ENCODE results near the gene COL4A1.

The COL4A1 gene

GRCh38 chr13:110177790-110178189 is 129.2 kb downstream of the COL4A1 start:
- Histone ChIP-seq H4K20me1 (ENCODE audit: insufficient read depth) (no peaks in the 10 kb centered on the region), H3K79me2 (ENCODE audit: insufficient read depth, low read depth) (no peaks in the 10 kb centered on the region), H3K27me3 (ENCODE audit: insufficient read depth, low read depth) (no peaks in the 10 kb centered on the region), H3K4me3 (IDR thresholded peaks at IDR 0.05; ENCODE audit: insufficient read depth, low read depth, low read length) (no peak overlapping the region), H3K4me1 (ENCODE audit: low read depth, poor library complexity, severe bottlenecking) (no peaks in the 10 kb centered on the region), H2AFZ (ENCODE audit: low read depth) (no peak overlapping the region), H3K9ac (no peak overlapping the region), H3K36me3 (ENCODE audit: insufficient read depth) (no peaks in the 10 kb centered on the region), H3K4me2 (no peak overlapping the region), H3K27ac (no peak overlapping the region)
- no peak for TF ChIP-seq CTCF (conservative IDR thresholded peaks at IDR 0.05; ENCODE audit: low read depth, low read length)

- Histone ChIP-seq H2AFZ (ENCODE audit: low read depth) (no peak overlapping the region), H3K9ac (no peak overlapping the region), H3K4me3 (IDR thresholded peaks at IDR 0.05; ENCODE audit: insufficient read depth, low read depth, low read length) (no peak overlapping the region), H3K79me2 (ENCODE audit: insufficient read depth, low read depth) (no peaks in the 10 kb centered on the region), H3K4me1 (ENCODE audit: low read depth, poor library complexity, severe bottlenecking) (no peaks in the 10 kb centered on the region), H3K27me3 (ENCODE audit: insufficient read depth, low read depth) (no peaks in the 10 kb centered on the region), H4K20me1 (ENCODE audit: insufficient read depth) (no peaks in the 10 kb centered on the region), H3K36me3 (ENCODE audit: insufficient read depth) (no peaks in the 10 kb centered on the region), H3K4me2 (no peak overlapping the region), H3K27ac (no peak overlapping the region)
- TF ChIP-seq CTCF (conservative IDR thresholded peaks at IDR 0.05; ENCODE audit: low read depth, low read length) = no peak
Measured at GRCh38 chr13:110176431-110176830, 130.5 kb downstream of the COL4A1 start.

GRCh38 chr13:110173247-110173818 is 133.6 kb downstream of the COL4A1 start:
- no peaks in the 10 kb centered on the region for H3K36me3 ChIP-seq (ENCODE audit: insufficient read depth)
- TF ChIP-seq CTCF (conservative IDR thresholded peaks at IDR 0.05; ENCODE audit: low read depth, low read length) = no peak

DNA sequence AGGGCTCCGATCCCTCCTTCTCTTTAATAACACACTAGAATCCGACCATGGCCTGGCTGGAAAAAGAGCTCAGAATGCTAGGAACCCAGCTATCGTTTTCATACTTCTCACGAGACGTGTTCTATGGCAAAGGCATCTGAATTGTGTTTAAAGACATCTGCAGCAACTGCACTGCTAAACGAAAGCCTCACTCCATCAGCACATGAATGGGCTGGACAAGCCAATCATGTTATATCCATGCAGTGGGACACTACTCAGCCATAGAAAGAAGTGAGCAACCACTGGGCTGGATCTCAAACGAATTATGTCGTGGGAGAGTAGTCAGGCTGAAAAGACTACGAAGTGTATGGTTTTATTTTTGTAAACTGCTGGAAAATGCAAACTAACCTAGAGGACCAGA is 136.1 kb downstream of the COL4A1 start:
- no peaks in the 10 kb centered on the region for H3K4me1 ChIP-seq (ENCODE audit: low read depth, poor library complexity, severe bottlenecking)
- H3K27me3 ChIP-seq (ENCODE audit: insufficient read depth, low read depth) = no peaks in the 10 kb centered on the region
- H3K79me2 ChIP-seq (ENCODE audit: insufficient read depth, low read depth) = no peaks in the 10 kb centered on the region
- H3K36me3 ChIP-seq (ENCODE audit: insufficient read depth) = no peaks in the 10 kb centered on the region
- H3K4me2 ChIP-seq = no peak overlapping the region
- H3K4me3 ChIP-seq (IDR thresholded peaks at IDR 0.05; ENCODE audit: insufficient read depth, low read depth, low read length) = no peak overlapping the region
- H2AFZ ChIP-seq (ENCODE audit: low read depth) = no peak overlapping the region
- no peak for TF ChIP-seq CTCF (conservative IDR thresholded peaks at IDR 0.05; ENCODE audit: low read depth, low read length)
- no peak overlapping the region for H3K27ac ChIP-seq
- H3K9ac ChIP-seq = no peak overlapping the region
- H4K20me1 ChIP-seq (ENCODE audit: insufficient read depth) = no peaks in the 10 kb centered on the region

More at GRCh38 chr13:110173247-110173818, 133.6 kb downstream of the COL4A1 start:
- H3K27me3 ChIP-seq (ENCODE audit: insufficient read depth, low read depth) = no peaks in the 10 kb centered on the region
- H3K27ac ChIP-seq = no peak overlapping the region
- no peak overlapping the region for H2AFZ ChIP-seq (ENCODE audit: low read depth)
- no peak overlapping the region for H3K9ac ChIP-seq
- H4K20me1 ChIP-seq (ENCODE audit: insufficient read depth) = no peaks in the 10 kb centered on the region
- no peak overlapping the region for H3K4me2 ChIP-seq
- no peak overlapping the region for H3K4me3 ChIP-seq (IDR thresholded peaks at IDR 0.05; ENCODE audit: insufficient read depth, low read depth, low read length)
- H3K4me1 ChIP-seq (ENCODE audit: low read depth, poor library complexity, severe bottlenecking) = no peaks in the 10 kb centered on the region
- no peaks in the 10 kb centered on the region for H3K79me2 ChIP-seq (ENCODE audit: insufficient read depth, low read depth)
